Measurements from ENCODE around the gene EIF2AK3.

The EIF2AK3 gene

GRCh38 chr2:88632569-88632968 is 5.3 kb upstream of the EIF2AK3 start:
- Histone ChIP-seq H3K23ac (ENCODE audit: low read length) (no peak overlapping the region), H3K4me2 (ENCODE audit: low read length) (no peak overlapping the region), H3K56ac (ENCODE audit: low read length) (no peak overlapping the region), H3K36me3 (ENCODE audit: control insufficient read depth, insufficient read depth, low read length) (no peaks in the 10 kb centered on the region), H3K4me1 (ENCODE audit: control insufficient read depth, low read depth, low read length) (peaks cover 2% of the 10 kb centered on the region), H3K27me3 (ENCODE audit: insufficient read depth, low read length, poor library complexity) (peaks cover 2% of the 10 kb centered on the region), H2AK5ac (ENCODE audit: low read length) (no peak overlapping the region), H2BK5ac (ENCODE audit: low read length) (no peak overlapping the region), H3K4ac (ENCODE audit: low read depth, low read length) (no peak overlapping the region), H3K18ac (ENCODE audit: low read length) (no peak overlapping the region), H3K79me2 (ENCODE audit: control insufficient read depth, insufficient read depth, low read length) (no peaks in the 10 kb centered on the region), H4K8ac (ENCODE audit: low read depth, low read length) (no peak overlapping the region), H3K4me3 (ENCODE audit: low read length) (no peak overlapping the region), H3K9ac (ENCODE audit: low read length) (no peak overlapping the region), H3K27ac (ENCODE audit: low read depth, low read length) (no peak overlapping the region), H2BK15ac (replicated peaks; ENCODE audit: low read depth) (no peak overlapping the region), H4K5ac (ENCODE audit: low read length) (no peak overlapping the region), H3K79me1 (ENCODE audit: low read length) (no peaks in the 10 kb centered on the region), H2BK120ac (ENCODE audit: low read depth, low read length) (no peak overlapping the region)
- WGBS (ENCODE audit: extremely low coverage, insufficient coverage, low lambda C conversion rate), result no CpG with 5 or more reads among the region's 3 CpGs
- no peak for DNase-seq

GRCh38 chr2:88628571-88628939 is 1.3 kb upstream of the EIF2AK3 start:
- H3K79me1 ChIP-seq (ENCODE audit: low read length), result peaks cover 6% of the 10 kb centered on the region
- H3K9ac ChIP-seq (ENCODE audit: low read length), result no peak overlapping the region
- H4K8ac ChIP-seq (ENCODE audit: low read depth, low read length), result no peak overlapping the region
- no peak overlapping the region for H2BK5ac ChIP-seq (ENCODE audit: low read length)
- H3K4me2 ChIP-seq (ENCODE audit: low read length), result no peak overlapping the region
- H3K4me1 ChIP-seq (ENCODE audit: control insufficient read depth, low read depth, low read length), result peaks cover 6% of the 10 kb centered on the region
- H4K5ac ChIP-seq (ENCODE audit: low read length), result no peak overlapping the region
- H2BK15ac ChIP-seq (replicated peaks; ENCODE audit: low read depth), result no peak overlapping the region
- H3K79me2 ChIP-seq (ENCODE audit: control insufficient read depth, insufficient read depth, low read length), result peaks cover 23% of the 10 kb centered on the region
- H3K36me3 ChIP-seq (ENCODE audit: control insufficient read depth, insufficient read depth, low read length), result no peaks in the 10 kb centered on the region
- H3K4me3 ChIP-seq (ENCODE audit: low read length), result no peak overlapping the region
- H3K56ac ChIP-seq (ENCODE audit: low read length), result no peak overlapping the region
- no peak overlapping the region for H3K27ac ChIP-seq (ENCODE audit: low read depth, low read length)
- DNase-seq, result no peak
- peak overlapping the region; percentile 75 for H3K18ac ChIP-seq (ENCODE audit: low read length)
- no peak overlapping the region for H3K4ac ChIP-seq (ENCODE audit: low read depth, low read length)
- no CpG with 5 or more reads among the region's 8 CpGs for WGBS (ENCODE audit: extremely low coverage, insufficient coverage, low lambda C conversion rate)
- no peaks in the 10 kb centered on the region for H3K27me3 ChIP-seq (ENCODE audit: insufficient read depth, low read length, poor library complexity)
- no peak overlapping the region for H2AK5ac ChIP-seq (ENCODE audit: low read length)
- H2BK120ac ChIP-seq (ENCODE audit: low read depth, low read length), result no peak overlapping the region
- H3K23ac ChIP-seq (ENCODE audit: low read length), result no peak overlapping the region

DNA sequence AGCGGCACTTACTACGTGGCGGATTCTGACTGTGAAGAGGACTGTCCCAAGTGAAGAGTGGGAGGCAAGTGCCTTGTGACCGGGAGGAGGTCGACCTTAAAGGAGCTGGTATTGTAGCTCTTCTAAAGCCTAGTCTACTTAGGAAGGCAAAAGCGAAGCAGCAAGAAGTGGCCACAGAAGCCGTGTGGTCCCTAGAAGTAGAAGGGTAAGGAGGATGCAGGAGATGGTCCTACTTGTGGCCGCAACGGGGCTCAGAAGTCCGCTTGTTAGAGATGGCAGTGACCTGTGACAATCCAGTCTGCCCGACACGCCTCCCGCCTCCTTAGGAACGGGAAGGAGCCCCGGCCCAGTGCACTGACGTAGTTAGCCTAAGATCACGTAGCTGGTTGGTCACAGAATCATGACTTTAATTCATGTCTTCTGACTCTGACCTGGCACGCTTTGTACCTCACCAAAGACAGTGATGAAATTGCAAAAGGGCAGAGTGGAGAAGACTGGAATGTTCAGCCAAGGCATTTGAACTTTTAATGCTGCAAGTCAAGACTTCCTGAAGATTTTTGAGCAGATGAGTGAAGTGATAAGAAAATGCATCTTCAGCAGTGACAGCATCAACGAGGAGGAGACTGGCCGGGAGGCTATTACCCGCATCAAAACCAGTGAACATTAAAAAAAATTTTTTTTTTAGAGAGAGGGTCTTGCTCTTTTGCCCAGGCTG is 749 bp upstream of the EIF2AK3 start:
- Histone ChIP-seq H2BK15ac (replicated peaks; ENCODE audit: low read depth) (no peak overlapping the region), H3K27ac (ENCODE audit: low read depth, low read length) (peak overlapping the region; percentile 96), H4K5ac (ENCODE audit: low read length) (no peak overlapping the region), H3K36me3 (ENCODE audit: control insufficient read depth, insufficient read depth, low read length) (no peaks in the 10 kb centered on the region), H3K4ac (ENCODE audit: low read depth, low read length) (no peak overlapping the region), H3K79me1 (ENCODE audit: low read length) (peaks cover 6% of the 10 kb centered on the region), H2AK5ac (ENCODE audit: low read length) (no peak overlapping the region), H3K23ac (ENCODE audit: low read length) (no peak overlapping the region), H3K18ac (ENCODE audit: low read length) (peak overlapping the region; percentile 75), H3K4me3 (ENCODE audit: low read length) (peak overlapping the region; percentile 83), H2BK120ac (ENCODE audit: low read depth, low read length) (no peak overlapping the region), H2BK5ac (ENCODE audit: low read length) (peak overlapping the region; percentile 85), H3K4me2 (ENCODE audit: low read length) (peak overlapping the region; percentile 89), H3K79me2 (ENCODE audit: control insufficient read depth, insufficient read depth, low read length) (peaks cover 23% of the 10 kb centered on the region), H4K8ac (ENCODE audit: low read depth, low read length) (no peak overlapping the region), H3K27me3 (ENCODE audit: insufficient read depth, low read length, poor library complexity) (no peaks in the 10 kb centered on the region), H3K4me1 (ENCODE audit: control insufficient read depth, low read depth, low read length) (peaks cover 6% of the 10 kb centered on the region), H3K9ac (ENCODE audit: low read length) (peak overlapping the region; percentile 95), H3K56ac (ENCODE audit: low read length) (peak overlapping the region; percentile 98)
- WGBS (ENCODE audit: extremely low coverage, insufficient coverage, low lambda C conversion rate), result no CpG with 5 or more reads among the region's 21 CpGs
- DNase-seq, result peak; percentile 98

- Histone ChIP-seq H3K4me1 (ENCODE audit: control insufficient read depth, low read depth, low read length) (peaks cover 6% of the 10 kb centered on the region), H3K36me3 (ENCODE audit: control insufficient read depth, insufficient read depth, low read length) (no peaks in the 10 kb centered on the region), H3K79me1 (ENCODE audit: low read length) (peaks cover 8% of the 10 kb centered on the region), H3K23ac (ENCODE audit: low read length) (no peak overlapping the region), H3K4me2 (ENCODE audit: low read length) (peak overlapping the region; percentile 39), H3K27me3 (ENCODE audit: insufficient read depth, low read length, poor library complexity) (no peaks in the 10 kb centered on the region), H3K27ac (ENCODE audit: low read depth, low read length) (peak overlapping the region; percentile 63), H3K4ac (ENCODE audit: low read depth, low read length) (peak overlapping the region; percentile 84), H2BK120ac (ENCODE audit: low read depth, low read length) (no peak overlapping the region), H2AK5ac (ENCODE audit: low read length) (no peak overlapping the region), H3K56ac (ENCODE audit: low read length) (peak overlapping the region; percentile 95), H2BK5ac (ENCODE audit: low read length) (no peak overlapping the region), H4K8ac (ENCODE audit: low read depth, low read length) (no peak overlapping the region), H3K4me3 (ENCODE audit: low read length) (peak overlapping the region; percentile 79), H3K79me2 (ENCODE audit: control insufficient read depth, insufficient read depth, low read length) (peaks cover 26% of the 10 kb centered on the region), H4K5ac (ENCODE audit: low read length) (no peak overlapping the region), H3K9ac (ENCODE audit: low read length) (peak overlapping the region; percentile 72), H3K18ac (ENCODE audit: low read length) (peak overlapping the region; percentile 16), H2BK15ac (replicated peaks; ENCODE audit: low read depth) (no peak overlapping the region)
- peak; percentile 41 for DNase-seq
- WGBS (ENCODE audit: extremely low coverage, insufficient coverage, low lambda C conversion rate), result no CpG with 5 or more reads among the region's 54 CpGs
These were observed 851 bp downstream of the EIF2AK3 start for GRCh38 chr2:88626171-88627054.

DNA sequence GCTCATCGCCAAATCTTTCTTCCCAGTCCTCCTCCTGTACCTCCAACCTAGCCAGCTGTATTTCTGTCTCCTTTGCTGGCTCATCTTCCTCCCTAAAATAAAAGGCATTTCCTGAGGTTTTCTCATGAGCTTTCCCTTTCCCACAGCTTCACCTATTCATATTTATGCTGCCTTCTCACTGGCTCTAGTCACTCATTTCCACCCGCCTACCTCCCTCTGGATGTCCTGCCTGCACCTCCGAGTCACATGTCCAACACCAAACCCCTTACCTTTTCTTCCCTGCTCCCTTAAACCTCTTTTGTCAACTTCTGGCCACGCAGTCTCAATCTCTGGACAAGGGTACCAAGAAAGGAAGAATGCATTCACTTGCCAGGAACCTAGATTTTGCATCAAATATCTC is 2.8 kb downstream of the EIF2AK3 start:
- H3K4me2 ChIP-seq (ENCODE audit: low read length), result no peak overlapping the region
- peaks cover 13% of the 10 kb centered on the region for H3K79me1 ChIP-seq (ENCODE audit: low read length)
- H3K9ac ChIP-seq (ENCODE audit: low read length), result peak overlapping the region; percentile 6
- WGBS (ENCODE audit: extremely low coverage, insufficient coverage, low lambda C conversion rate), result no CpG with 5 or more reads among the region's 4 CpGs
- H2BK120ac ChIP-seq (ENCODE audit: low read depth, low read length), result no peak overlapping the region
- H3K4me1 ChIP-seq (ENCODE audit: control insufficient read depth, low read depth, low read length), result peaks cover 6% of the 10 kb centered on the region
- no peak overlapping the region for H2BK15ac ChIP-seq (replicated peaks; ENCODE audit: low read depth)
- no peaks in the 10 kb centered on the region for H3K36me3 ChIP-seq (ENCODE audit: control insufficient read depth, insufficient read depth, low read length)
- H3K23ac ChIP-seq (ENCODE audit: low read length), result no peak overlapping the region
- no peak overlapping the region for H2AK5ac ChIP-seq (ENCODE audit: low read length)
- H4K5ac ChIP-seq (ENCODE audit: low read length), result no peak overlapping the region
- H3K27me3 ChIP-seq (ENCODE audit: insufficient read depth, low read length, poor library complexity), result no peaks in the 10 kb centered on the region
- H3K56ac ChIP-seq (ENCODE audit: low read length), result no peak overlapping the region
- DNase-seq, result no peak
- no peak overlapping the region for H2BK5ac ChIP-seq (ENCODE audit: low read length)
- no peak overlapping the region for H3K27ac ChIP-seq (ENCODE audit: low read depth, low read length)
- no peak overlapping the region for H4K8ac ChIP-seq (ENCODE audit: low read depth, low read length)
- H3K79me2 ChIP-seq (ENCODE audit: control insufficient read depth, insufficient read depth, low read length), result peaks cover 33% of the 10 kb centered on the region
- no peak overlapping the region for H3K4ac ChIP-seq (ENCODE audit: low read depth, low read length)
- no peak overlapping the region for H3K4me3 ChIP-seq (ENCODE audit: low read length)
- H3K18ac ChIP-seq (ENCODE audit: low read length), result no peak overlapping the region
